Stimulated activated CD8-positive, alpha-beta memory T cell treated with anti-CD3 and anti-CD28 coated beads, Interleukin-15, amount 100 ng/mL, for 1 hour (primary cell): Measurements from ENCODE around the gene C9orf57.
"Not testable (repeated sequence)": the region's sequence is repeated elsewhere in the genome, so short reads cannot be mapped to it uniquely, and the experiment has no call there.

Source experiments
- DNase-seq: peaks from one replicate; pipeline ENCODE4 v3.0.0-alpha.2; 2020; ENCODE audit warnings: low read depth

The C9orf57 gene, protein sequence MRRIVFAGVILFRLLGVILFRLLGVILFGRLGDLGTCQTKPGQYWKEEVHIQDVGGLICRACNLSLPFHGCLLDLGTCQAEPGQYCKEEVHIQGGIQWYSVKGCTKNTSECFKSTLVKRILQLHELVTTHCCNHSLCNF

DNA sequence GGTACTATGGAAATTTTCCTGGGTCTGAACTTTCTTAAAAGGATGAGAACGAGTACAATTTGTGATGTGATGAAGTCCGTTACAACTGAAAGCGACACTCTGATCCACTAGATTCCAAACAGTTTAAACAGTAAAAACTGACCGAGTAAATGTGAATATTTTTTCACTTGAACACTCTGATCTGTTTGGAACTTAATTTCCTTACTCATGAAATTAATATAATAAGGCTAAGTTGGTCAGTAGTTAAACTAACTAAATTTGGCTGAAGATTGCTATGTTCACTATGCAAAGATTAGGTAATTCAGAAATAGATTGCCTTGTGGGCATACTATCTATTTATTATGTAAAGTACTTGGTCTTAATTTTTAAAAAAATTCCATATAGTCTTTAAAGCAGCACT, at the start of gene C9orf57:
Gene C9orf57 (minus strand): TSS at position 101 of the 400 bp plus-strand sequence. CDS start 1,282 bp downstream, outside the sequence.
- DNase-seq, result no peak

DNA sequence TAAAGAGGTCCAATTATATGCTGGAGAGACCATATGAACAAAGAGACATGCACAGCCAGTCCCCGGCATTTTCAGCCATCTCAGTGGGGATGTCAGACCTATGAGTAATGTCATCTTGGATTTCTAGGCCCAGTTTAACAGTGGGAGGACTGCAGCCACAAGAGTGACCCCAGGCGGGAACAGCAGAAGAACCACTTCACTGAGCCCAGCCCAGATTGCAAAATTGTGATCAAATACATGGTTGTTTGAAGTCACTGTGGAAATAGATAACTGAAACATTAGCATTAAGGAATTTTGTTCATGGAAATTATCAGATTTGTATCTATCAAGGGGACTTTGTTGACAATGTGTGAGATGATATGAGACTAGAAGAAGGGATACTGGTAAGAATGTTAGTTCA, 42.1 kb upstream of the C9orf57 start:
- DNase-seq, result no peak

DNA sequence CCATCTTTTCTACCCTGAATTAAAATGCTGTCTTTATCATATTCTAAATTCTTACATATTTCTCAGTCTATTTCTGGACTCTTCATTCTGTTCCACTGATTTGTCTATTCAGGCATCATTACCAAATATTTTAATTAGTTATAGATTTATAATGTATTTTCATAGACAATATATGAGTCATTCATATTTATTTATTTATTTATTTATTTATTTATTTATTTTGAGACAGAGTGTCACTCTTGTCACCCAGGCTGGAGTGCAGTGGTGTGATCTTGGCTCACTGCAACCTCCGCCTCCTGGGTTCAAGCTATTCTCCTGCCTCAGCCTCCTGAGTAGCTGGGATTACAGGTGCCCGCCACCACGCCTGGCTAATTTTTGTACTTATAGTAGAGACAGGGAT, 35.1 kb upstream of the C9orf57 start:
- not testable (repeated sequence) for DNase-seq

DNA sequence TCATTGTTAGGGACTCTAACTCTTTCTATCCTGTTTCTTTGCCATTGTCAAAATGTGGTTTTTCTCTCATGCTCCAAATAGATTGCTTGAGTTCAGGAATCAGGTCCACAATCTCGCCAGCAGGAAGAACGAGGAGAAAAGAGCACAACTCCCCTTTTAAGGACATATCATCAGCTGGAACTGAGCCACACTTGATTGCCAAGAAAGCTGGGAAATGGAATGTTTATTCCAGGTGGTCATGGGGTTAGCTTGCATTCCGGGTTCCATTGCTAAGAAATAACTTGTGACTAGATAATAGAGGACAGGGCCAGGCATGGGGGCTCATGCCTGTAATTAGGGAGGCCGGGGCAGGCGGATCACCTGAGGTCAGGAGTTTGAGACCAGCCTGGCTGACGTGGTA, 32.4 kb upstream of the C9orf57 start:
- no peak for DNase-seq

DNA sequence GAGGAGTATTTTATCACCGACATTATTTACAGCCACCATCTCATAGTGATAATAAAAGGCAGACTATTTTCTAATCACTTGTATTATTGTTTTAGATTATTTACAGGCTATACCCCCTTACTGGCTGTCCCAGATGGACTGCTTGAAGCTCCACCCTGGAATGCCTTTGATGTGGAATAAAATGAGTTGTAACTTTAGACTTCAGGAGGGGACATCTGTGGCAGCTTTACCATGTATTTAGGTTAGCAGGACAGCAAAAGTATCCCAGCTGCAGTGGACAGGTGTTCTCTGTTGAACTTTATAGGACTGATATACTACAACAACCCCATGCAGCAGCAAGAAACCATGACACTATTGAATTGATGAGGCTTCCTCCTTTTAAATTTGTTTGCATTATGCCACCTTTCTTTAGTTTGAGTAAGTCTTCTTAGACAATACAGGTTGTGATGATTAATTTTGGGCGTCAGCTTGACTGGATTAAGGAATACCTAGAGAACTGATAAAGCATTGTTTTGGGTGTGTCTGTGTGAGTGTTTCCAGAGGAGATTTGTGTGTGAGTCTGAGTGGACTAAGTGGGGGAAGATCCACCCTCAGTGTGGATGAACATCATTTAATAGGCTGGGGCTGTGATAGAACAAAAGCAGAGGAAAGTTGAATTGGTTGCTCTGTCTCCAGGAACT, 29.2 kb upstream of the C9orf57 start:
- no peak for DNase-seq

DNA sequence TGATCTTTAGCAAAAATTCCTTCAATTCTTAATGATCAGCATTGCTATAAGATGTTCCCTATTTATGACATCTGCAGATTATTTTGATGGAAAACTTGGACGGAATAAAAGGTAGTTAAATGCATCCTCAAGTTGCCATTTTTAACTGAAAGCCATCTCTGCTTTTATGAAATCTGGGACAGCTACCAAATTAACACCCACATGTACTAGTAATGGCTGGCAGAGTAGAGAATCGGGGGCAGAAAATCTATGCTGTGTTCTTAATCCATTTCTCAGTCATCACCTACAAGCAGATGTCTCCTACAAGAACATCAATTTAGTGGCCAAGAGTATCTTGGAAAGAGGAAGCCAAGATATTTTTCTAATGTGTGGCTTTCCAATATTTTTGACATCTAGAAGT, 22.1 kb upstream of the C9orf57 start:
- DNase-seq, result no peak

DNA sequence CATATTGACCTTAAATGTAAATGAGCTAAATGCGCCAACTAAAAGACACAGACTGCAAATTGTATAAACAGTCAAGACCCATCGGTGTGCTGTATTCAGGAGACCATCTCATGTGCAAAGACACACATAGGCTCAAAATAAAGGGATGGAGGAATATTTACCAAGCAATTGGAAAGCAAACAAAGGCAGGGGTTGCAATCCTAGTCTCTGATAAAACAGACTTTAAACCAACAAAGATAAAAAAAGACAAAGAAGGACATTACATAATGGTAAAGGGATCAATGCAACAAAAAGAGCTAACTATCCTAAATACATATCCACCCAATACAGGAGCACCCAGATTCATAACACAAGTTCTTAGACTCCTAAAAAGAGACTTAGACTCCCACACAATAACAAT, 14.3 kb upstream of the C9orf57 start:
- not testable (repeated sequence) for DNase-seq

DNA sequence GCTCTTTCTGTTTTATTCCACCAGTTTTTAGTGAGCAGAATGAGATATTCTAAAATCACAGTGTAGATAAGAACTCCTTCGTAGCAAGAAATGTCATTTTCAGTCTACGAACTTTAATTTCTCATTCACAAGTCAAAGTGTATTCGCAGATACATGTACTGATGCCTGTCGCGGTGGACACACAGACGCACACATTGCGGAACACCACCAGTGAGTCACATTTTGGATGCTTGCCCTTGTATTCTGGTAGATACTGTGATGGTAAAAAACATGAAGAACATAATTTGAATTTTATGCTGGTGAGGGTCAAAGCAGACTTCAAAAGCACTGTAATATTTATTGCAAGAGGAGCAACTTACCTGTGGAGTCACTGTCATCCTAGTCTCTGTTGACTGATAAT, 4.7 kb upstream of the C9orf57 start:
- DNase-seq, result no peak

DNA sequence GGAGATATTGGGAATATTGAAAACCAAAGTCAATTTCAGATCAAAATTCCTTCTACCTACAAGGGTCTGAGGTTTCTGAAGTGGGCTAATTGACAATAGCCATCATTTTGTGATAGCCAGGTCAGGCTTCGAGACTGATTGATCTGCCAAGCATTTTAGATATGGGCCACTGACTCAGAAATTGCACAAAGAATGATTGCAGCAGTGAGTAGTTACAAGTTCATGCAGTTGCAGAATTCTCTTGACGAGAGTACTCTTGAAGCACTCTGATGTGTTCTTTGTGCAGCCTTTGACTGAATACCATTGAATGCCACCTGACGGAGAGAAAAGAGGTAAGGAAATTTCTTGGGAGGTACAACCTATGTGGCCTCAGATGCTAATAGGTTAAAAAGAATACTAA, 8.3 kb downstream of the C9orf57 start:
- no peak for DNase-seq

DNA sequence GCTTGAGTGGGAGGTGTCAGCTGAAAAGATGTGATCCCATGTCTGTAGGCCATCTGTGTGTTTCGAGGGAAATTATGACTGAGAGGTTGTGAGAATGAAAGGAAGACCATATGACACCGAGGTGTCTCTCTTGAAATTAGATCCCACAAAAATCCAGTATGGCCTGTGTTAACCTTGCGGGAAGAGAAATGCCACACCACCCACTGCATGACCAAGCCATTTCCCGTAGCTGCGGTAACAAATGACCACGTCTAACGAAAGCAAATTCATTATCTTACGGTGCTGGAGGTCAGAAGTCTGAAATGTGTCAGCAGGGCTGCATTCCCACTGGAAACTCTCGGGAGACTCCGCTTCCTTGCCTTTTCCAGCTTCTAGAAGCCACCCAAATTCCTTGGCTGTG, 11.6 kb downstream of the C9orf57 start:
- no peak for DNase-seq

DNA sequence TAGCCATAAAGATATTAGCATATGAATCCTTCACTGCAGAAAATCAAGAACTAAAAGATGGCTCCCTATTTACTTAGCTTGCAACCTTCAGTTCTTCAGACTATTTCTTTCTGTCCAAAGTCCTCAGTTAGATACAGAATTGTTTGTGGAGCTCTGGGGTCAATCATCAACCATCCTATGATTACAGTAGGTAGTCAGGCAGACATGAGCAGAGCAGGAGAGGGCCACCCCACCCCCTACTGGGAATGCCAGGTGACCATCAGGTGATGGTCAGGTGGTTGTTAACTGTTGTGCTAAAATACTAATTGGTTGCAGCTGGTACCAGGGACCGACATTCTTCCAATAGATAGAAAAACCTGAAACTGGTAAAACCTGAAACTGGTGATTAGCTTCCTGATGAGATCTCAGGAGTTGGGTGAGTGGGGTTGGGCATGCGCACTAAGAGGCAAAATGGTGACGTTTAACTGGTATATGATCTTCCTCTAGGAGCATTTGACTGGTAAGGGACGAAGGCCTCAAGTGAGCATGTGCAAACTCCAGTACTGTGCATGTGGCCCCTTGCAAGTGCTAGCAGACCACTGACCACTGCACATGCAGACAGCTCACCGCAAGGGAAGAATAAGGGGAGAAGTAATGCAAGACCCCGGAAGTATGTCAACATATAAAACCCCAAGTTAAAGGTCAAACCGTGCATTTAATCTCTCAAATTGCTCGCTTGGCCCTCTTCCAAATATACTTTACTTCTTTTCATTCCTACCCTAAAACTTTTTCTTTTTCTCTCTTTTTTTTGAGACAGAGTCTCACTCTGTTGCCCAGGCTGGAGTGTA, 13.6 kb downstream of the C9orf57 start:
- DNase-seq, result no peak

DNA sequence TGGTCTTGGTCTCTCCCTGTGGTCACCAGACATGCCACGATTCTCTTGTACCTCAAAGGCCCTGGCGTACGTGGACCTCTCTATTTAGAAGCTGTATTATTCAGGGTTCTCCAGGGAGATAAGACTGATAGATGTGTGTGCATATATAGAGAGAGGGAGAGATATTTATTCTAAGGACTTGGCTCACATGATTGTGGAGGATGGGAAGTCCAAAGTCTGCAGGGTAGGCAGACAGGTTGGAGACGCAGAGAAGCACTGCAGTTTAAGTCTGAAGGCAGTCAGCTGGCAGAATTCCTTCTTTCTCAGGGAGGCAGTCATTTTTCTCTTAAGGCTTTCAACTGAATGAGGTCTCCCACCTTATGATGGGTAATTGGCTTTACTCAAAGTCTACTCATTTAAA, 16.3 kb downstream of the C9orf57 start:
- DNase-seq, result no peak

DNA sequence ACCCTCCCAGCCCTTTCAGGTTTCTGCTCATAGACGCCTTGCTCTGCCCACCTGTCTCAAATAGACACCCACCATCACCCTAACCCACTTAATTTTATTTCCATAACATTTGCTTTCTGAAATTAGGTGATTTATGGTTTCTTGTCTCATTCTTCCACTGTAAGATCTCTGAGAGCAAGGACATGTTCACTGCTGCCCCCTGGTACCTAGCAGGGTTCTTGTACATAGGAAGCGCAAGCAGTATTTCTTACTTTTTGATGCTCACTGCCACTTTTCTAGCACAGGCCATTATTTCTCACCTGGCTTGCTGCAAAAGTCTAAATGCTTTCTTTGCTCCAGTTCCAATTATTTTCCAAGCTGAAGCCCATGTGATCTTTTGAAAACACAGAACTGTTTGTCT, 16.8 kb downstream of the C9orf57 start:
- no peak for DNase-seq

DNA sequence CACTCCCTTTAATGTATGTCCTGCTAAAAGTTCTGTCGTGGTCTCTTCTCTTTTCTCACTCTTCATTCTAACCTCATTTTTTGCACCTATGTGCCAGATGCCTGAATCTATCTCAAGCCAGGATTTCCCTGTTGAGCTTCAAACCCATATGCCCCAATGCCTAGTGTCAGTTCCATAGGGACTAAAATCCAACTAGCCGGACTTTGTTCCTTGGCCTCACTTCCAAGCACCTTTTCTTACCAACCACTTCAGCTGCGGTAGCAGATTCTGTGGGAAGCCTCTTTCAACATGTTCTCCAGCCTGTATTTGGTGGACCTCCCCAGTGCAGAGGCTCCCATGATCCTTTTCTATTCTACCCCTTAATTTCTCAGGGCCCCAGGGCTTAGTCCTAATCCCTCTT, 17.5 kb downstream of the C9orf57 start:
- no peak for DNase-seq

DNA sequence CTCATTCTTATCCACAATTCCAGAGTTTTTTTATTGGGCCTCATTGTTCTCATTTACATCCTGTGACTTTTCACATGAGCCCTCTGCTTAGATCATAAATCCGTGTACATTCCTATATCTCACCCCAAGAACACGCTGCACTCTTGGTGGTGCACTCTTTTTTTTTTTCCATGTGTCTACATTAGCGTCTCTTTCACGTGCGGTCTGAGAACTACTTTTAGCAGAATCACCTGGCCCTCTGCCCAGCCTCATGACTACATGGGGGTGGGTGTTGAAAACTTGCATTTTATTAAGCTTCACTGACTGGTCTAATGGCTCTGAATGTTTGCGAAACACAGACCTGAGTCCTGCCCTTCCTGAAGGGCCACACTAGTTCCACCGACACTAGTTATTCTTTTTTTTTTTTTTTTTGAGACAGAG, 18.6 kb downstream of the C9orf57 start:
- no peak for DNase-seq

DNA sequence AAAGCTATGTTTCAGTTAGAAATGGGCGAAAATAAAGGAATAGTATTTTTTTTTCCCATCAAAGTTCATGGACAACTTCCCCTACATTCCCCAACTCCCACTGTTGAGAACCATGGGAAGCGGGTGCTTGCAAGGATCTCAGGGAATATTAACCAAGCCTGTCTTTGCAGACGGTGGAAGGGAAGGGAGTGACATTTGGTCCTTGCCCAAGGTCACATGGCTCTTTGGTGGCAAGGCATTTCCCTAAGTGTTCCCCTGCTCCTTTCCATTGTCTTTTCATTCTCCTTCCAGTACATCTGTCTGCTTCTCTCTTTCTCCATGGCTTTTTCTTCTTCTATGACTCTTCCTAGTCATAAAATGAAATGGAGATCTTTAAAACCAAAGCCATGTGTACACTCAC, 19.0 kb downstream of the C9orf57 start:
- no peak for DNase-seq

DNA sequence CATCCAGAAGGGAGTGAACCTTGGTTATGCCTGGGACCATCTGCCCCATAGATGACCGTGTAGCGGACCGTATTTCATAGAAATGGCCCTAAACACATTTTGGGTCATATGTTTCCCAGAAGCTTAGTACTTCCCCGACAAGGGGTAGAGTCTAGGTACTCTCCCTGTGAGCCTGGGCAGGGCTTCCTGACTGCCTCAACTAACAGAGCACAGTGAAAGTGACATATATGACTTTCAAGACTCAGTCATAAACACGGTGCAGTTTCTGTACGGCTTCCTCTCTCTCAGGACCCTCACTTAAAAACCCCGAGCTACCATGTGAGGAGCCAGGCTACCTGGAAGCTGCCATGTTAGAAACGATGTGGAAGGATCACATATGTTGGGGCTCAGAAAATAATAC, 20.9 kb downstream of the C9orf57 start:
- DNase-seq, result no peak

DNA sequence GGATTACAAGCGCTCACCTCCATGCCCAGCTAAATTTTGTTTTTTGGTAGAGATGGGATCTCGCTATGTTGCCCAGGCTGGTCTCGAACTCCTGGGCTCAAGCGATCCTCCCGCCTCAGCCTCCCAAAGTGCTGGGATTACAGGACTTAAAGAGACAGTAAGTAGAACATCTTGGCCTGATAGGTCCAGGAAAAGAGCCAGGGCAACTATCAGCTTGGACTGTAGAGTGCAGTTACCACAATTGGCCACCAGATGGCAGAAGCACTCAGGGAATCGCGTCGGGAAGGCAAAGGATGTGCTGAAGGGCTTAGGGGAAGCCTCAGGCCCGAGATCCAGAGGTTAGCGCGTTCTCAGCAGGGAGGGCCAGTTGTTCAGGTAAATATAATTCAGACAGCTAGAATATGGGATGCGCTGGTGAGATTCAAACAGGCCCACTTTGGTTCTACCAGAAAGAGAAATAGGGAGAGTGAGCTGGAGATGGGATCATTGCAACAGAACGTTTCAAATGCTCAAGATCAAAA, 21.5 kb downstream of the C9orf57 start:
- peak; percentile 31 for DNase-seq

DNA sequence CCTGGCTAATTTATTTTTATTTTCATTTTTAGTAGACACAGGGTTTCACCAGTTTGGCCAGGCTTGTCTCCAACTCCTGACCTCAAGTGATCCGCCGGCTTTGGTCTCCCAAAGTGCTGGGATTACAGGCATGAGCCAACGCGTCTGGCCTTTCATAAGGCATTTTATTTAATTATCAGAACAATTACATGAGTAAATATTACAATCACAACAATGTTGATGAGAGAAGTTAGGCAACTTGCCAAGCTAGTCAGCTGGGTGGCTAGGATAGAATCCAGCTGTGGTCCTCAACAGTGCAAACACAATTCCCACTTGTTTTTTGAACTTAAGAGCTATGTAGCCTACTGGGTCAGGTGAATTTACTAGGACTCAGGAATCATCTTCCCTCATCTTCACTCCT, 22.0 kb downstream of the C9orf57 start:
- no peak for DNase-seq

DNA sequence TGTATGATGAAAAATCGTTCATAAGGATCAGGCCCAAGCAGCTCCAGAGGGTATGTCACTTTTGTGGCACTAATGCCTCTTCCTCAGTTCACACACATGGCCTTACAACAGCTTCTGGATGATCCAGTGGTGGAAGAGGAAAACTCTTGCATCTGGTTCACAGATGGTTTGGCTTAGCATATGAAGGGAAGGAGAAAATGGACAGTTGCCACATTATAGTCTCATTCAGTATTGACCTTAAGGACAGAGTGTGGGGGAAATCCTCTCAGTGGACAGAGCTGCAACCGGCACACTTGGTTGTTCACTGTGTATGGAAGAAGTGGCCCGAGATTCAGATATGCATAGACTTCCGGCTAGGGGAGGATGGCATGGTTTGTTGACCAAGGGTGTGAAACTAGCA, 22.8 kb downstream of the C9orf57 start:
- no peak for DNase-seq

DNA sequence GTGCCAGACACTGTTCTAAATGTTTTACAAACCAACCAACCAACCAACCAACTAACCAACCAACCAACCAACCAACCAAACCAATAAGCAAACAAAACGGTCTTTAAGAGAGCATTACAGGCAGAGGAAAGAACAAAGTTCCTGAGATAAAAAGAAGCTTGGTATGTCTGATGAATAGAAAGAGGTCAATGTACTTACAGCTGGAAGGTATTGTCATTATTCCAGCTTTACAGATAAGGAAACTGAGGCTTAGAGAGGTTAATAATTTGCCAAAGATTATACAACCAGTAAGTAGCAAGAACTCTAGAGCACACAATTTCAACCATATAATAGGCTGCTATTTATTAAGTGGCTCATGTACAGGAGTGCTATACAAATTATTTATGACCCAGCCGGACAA, 29.6 kb downstream of the C9orf57 start:
- no peak for DNase-seq

DNA sequence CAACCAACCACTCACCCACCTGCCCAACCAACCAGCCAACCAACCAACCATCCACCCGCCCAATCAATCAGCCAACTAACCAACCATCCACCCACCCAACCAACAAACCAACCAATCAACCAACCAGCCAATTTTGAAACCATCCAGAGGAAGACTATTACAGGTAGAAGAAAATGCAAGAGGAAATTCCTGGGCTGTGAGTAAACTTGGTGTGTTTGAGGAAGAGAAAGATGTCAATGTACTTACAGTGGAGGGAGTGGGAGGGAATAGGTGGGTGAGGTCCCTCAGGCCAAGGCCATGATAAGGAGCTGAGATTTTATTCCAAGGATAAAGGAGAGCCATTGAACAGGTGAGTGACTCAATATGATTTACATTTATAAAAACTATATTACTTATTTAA, 30.4 kb downstream of the C9orf57 start:
- DNase-seq, result no peak

DNA sequence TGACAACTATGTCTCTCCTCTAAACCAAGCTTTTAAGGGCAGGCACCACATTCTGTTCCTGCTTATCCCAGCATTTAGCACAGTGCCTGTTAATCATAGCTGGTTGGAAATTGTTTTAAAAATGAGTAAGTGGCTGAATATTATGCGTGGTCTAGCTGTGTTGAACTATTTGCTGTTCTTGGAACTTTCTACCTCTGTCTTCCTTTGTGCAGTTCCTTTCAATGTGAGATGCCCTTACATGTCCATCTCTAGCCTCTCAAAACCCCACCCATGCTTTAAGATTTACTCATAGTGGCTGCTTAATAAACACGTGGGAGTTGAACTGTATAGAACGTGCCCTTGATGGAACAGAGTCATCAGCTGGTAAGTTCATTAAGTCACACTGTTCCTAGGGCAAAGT, 34.5 kb downstream of the C9orf57 start:
- DNase-seq, result no peak
